Activated T-helper 1 cell treated with Interleukin-2 at 50 U/mL for 16 hours (primary cell): Measurements from ENCODE around the gene PDE11A.
"Not testable (repeated sequence)": the region's sequence is repeated elsewhere in the genome, so short reads cannot be mapped to it uniquely, and the experiment has no call there.

ENCODE experiments used
- DNase-seq: peaks from one replicate; pipeline ENCODE4 v3.0.0-alpha.2; 2020; ENCODE audit warnings: low read depth

The PDE11A gene

DNA sequence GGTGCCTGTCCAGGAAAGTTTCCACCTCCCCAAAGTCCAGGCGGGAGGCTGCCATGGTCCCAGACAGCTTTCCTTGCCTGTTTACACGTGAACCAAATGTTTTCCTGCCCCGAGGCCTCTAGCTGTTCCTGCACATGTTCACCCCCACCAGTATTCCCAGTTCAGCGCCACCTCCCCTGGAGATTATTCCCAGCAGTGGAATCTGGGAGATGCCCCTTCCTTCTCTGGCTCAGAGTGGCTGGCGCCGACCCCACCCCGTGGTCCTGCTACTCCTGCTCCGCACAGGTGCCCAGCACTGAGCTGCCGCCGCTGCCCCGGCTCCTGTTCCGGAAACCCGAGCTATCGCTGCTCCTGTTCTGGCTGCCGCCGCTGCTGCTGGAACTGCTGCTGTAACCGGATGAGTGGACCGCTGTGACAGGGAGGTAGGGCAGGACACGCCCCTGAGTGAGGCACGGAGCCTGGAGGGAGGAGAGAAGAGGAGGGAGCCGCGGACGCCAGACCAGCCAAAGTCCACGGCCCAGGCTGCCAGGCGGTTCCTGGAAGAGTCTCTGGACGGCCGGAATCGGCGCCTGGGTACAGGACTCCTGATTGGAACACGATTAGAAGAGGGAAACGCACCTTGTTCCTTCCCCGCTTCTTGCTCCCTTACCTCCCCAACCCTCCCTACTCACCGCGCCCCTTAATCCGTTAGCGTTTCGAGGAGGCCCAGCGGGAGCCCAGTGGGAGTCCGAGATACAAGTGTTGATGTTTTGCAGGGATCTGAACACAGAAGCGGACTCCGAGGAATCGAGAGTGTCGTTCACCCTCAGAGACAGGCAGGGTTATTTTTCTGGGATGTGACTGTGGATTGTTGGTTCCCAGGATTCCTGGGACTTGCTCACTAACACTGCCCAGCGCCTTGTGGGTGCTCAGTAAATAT, at the start of gene PDE11A:
Gene PDE11A, minus strand, starts transcription at position 395 of the 919 bp plus-strand sequence. Its CDS starts 340 bp downstream, at position 55.
- no peak for DNase-seq

DNA sequence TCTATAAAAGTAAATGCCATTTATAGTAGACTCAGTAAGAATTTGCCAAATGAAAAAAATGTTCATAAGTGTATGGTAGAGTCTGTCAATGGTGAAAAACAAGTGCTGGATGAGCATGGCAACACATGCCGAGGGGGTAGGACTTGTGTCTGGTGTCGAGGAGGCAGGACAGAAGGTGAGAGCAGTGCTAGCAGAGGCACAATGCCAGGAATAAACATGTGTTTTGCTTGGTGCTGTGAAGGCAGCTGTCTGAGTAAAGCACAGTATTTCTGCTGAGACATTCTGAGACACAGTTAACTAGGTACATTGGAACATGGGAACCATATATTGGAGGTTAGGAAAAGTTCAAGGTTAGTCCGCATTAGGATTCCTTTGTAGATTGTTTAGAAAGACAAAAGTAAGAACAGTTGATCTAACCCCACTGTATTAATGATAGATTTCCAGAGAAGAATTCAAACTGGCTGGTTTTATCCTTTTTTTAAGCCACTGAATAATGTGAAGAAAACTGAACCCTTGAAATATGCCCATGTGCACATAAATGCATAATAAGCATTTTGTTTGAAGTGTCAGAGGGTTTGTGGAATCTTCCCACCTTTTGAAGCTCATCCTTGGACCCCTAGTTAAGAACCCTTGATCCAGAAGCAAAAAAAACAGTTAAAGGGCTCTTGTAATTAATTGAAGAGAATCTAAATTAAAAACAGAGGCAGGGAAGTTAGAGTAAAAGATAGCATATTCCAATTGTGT, 46.8 kb upstream of the PDE11A start:
- no peak for DNase-seq

GRCh38 chr2:178117725-178118124, 45.1 kb upstream of the PDE11A start:
- DNase-seq: no peak

DNA sequence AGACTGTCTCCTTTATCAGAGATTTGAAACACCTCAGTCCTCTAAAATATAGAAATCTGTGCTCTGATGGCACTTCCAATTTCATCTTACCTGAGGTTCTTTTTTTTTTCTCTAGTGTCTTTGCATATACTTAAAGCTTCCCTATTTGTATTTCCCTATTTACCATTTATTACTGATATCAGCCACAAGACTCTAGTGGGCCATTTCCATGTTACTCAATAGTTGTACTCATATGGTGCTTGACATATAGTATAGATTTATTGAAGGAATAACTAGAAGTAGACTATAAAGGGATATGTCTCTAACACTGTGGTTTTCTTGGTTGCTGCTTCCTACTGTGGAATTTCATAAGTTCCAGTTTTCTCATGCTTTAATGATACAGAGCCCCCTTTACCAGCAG, 42.7 kb upstream of the PDE11A start:
- DNase-seq: no peak

GRCh38 chr2:178114462-178114861, 41.9 kb upstream of the PDE11A start:
- DNase-seq: no peak

GRCh38 chr2:178112202-178113152, 39.9 kb upstream of the PDE11A start, which contains the start of gene RBM45:
RBM45 (plus strand) TSS chr2:178112437; CDS start chr2:178112547, 110 bp downstream.
- DNase-seq: peak; percentile 75

DNA sequence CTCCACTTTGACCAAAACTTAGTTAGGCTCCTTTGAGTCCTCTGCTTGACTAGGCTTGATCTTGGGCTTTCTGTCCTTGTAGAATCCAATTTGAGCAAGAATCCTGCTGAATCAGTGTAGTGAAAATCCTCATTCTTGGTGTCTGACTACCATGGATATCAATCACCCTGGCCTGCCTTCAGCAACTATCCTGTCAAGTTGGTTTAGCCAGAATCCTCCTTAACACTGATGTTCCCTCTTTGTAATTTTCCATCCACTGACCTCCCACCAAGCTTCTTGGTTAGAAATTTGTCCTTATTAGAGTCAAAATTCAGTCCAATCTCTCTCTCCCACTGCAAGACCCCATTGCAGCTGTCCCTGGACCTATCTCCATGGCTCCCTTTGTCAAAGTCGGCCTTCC, 39.2 kb upstream of the PDE11A start:
- DNase-seq: no peak

- no peak for DNase-seq
Observed at GRCh38 chr2:178110681-178111080, 38.1 kb upstream of the PDE11A start.

DNA sequence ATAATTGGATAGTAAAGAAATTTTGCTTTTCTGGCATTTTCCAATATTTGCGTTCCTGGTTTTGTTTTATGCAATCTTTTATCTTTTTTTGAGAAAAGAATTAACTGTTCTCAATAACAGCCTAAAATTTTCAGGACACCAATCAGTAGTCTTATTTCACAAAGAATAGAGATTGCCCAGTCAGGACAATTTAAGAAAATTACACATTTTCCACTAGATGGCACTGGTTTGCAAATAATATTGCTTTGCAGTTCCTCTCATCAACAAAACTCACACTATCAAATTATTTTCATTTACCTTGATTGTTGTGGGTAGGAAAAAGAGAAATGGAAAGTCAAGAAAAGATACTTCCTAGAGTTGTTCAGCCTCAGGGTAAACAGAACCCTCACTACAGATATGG, 37.2 kb upstream of the PDE11A start:
- no peak for DNase-seq

GRCh38 chr2:178108176-178108575, 35.6 kb upstream of the PDE11A start:
- no peak for DNase-seq

DNA sequence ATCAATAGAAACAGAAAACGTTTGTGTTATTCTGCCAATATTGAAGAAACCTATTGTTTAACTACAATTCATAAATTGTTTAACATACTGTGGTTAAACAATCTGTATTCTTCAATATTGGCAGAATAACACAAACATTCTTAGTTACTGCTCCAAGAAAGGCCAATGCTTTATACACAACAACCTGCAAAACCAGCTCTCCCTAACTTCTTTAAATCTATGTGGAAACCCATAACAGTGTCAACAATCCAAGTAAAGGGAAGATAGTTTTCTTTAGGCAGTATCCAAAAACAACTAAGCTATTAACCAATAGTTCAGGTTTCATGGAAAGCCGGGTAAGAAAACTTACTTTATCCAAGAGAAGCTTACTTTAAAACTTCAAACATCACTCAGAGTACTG, 33.5 kb upstream of the PDE11A start:
- no peak for DNase-seq

DNA sequence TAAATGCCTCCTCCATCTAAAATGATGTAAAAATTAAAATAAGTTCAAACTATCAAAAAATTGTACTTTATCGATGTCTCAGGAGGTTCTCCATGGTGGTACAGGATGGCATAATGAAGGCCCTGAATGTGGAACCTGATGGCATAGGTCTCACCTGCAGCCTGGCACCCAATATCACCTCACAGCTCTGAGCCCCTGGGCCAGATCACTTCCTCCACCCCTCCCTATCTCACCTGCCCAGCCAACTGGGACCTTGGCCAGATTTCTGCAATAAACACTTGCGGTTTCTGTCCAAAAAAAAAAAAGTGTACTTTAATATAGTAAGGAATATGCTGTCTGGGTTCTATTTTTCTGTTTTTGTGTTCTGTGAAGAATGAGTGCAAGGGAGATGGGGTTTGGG, 33.0 kb upstream of the PDE11A start:
- DNase-seq: no peak

- no peak for DNase-seq
Observed at GRCh38 chr2:178101321-178102079, 28.9 kb upstream of the PDE11A start.

DNA sequence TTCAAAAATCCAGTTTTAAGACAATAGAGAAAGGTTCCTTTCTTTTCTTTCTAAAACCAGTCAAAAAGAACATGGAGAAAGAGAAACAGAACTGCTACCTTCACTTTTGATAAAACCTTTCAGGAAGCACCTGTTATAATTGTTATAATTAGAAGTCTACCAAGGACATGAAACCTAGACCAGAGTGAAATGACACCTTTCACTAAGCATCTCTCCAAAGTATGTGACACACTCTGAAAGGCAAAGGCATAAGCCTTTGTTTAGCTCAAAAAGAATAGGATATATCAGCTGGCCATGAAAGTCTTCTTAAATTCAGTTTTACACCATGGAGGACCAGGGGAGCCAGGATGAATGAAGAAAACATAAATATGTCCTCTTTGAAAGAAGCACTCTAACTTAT, 20.9 kb upstream of the PDE11A start:
- no peak for DNase-seq

DNA sequence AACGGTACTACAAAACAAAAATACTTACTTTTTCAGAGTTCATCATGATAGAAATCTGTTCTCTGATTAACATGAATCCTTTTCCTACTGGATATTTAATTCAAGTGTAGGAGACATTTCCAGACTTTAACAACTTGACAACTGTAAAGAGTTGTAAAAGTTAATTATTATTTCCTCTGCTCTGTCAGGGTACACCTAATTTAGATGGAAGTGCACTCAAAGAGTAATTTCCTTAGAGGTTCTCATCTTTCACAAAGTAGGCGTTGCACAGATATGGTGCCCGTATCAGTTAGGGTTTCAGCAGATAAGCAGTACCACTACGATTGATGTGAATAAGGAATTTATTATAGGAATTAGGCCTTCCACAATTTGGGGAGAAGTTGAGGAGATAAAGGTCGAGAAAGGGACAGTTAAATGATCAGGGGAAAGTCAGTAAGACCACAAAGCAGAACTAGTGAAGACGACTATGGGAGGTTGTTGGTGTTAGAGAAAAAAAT, 16.2 kb upstream of the PDE11A start:
- DNase-seq: no peak

- no peak for DNase-seq
Observed at GRCh38 chr2:178084273-178084672, 11.7 kb upstream of the PDE11A start.

- no peak for DNase-seq
Observed at GRCh38 chr2:178082408-178083045, 9.9 kb upstream of the PDE11A start.

DNA sequence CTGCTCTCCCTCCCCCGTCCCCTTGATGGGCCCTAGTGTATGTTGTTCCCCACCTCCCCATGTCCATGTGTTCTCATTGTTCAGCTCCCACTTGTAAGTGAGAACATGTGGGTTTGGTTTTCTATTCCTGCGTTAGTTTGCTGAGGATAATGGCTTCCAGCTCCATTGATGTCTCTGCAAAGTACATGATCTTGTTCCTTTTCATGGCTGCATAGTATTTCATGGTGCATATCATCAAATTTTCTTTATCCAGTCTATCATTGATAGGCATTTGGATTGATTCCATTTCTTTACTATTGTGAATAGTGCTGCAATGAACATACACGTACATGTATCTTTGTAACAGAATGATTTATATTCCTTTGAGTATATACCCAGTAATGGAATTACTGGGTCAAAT, 6.7 kb upstream of the PDE11A start:
- DNase-seq: not testable (repeated sequence)

- DNase-seq: no peak
Observed at GRCh38 chr2:178076130-178076529, 3.6 kb upstream of the PDE11A start.

- DNase-seq: no peak
Observed at GRCh38 chr2:178075006-178075326, 2.4 kb upstream of the PDE11A start.
